Measurements from ENCODE around the gene URM1.

DNA sequence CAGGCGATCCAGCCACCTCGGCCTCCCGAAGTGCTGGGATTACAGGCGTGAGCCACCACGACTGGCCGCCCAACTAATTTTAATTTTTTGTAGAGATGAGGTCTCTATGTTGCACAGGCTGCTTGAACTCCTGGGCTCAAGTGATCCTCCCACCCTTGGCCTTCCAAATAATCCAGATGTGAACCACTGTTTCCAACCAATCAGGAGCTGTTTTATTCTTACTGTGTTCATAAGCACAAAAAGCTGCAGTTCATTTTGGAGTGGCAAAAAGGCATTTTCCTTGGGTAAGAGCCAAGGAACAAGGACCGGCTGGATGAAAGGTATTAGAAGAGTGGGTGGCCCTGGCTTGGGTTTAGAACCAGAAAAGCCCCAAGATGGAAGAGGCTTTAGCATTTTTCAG, 36.0 kb upstream of the URM1 start:
- TF ChIP-seq, protein P1, sequence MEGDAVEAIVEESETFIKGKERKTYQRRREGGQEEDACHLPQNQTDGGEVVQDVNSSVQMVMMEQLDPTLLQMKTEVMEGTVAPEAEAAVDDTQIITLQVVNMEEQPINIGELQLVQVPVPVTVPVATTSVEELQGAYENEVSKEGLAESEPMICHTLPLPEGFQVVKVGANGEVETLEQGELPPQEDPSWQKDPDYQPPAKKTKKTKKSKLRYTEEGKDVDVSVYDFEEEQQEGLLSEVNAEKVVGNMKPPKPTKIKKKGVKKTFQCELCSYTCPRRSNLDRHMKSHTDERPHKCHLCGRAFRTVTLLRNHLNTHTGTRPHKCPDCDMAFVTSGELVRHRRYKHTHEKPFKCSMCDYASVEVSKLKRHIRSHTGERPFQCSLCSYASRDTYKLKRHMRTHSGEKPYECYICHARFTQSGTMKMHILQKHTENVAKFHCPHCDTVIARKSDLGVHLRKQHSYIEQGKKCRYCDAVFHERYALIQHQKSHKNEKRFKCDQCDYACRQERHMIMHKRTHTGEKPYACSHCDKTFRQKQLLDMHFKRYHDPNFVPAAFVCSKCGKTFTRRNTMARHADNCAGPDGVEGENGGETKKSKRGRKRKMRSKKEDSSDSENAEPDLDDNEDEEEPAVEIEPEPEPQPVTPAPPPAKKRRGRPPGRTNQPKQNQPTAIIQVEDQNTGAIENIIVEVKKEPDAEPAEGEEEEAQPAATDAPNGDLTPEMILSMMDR (IDR thresholded peaks at IDR 0.05), result no peak
- no peak for TF ChIP-seq POLR2A (IDR thresholded peaks at IDR 0.05)
